ENCODE data around the gene IBA57.

DNA sequence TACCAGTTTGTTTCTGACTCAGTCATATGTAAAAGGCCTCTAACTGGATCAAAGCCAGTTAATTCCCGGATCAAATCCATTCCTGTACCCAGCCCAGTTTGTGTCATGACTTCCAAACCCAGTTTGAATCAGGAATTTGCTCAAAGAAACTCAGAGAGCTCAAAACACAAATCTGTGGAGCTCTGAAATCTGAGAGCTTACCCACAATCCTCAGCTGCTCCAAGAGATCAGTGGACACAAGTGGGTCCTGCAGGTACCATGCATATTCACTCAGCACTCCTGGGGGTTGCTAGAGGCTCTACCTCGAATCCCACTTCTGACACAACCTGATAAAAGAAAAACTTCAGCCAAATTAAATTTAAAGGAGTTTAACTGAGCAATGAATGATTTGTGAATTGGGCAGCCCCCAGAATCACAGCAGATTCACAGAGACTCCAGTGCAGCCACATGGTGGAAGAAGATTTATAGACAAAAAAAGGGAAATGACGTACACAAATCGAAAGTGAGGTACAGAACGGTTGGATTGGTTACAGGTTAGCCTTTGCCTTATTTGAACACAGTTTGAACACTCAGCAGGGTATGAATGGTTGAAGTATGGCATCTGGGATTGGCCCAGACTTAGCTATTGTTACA lies 44.6 kb upstream of the IBA57 start:
- no peak for TF ChIP-seq POLR2A (IDR thresholded peaks at IDR 0.05; ENCODE audit: low read depth, low read length)
- TF ChIP-seq POLR2AphosphoS5 (IDR thresholded peaks at IDR 0.05; ENCODE audit: low read depth, low read length), result no peak

Measured in GM12891 (cell line).